22Rv1 (cell line): ENCODE data around the gene SLC25A21.
"Not testable (repeated sequence)": the region's sequence is repeated elsewhere in the genome, so short reads cannot be mapped to it uniquely, and the experiment has no call there.

ENCODE experiments used
- H3K27ac ChIP-seq: fragments of 450-650 bp; 2 replicates; pipeline ENCODE4 v1.5.1; 2017
- ZFX ChIP-seq: fragments of 450-650 bp; IDR thresholded peaks from 2 replicates; pipeline ENCODE4 v1.6.1; 2017; ENCODE audit warnings: antibody characterized with exemption, borderline replicate concordance
- TF ChIP-seq, protein P1 (sequence below): fragments of 450-650 bp; IDR thresholded peaks from 2 replicates; pipeline ENCODE4 v1.5.1; 2017; ENCODE audit warnings: mild to moderate bottlenecking

Gene SLC25A21

GRCh38 chr14:36818794-36819384 is 353.5 kb downstream of the SLC25A21 start:
- TF ChIP-seq ZFX = no peak
- TF ChIP-seq, protein P1, sequence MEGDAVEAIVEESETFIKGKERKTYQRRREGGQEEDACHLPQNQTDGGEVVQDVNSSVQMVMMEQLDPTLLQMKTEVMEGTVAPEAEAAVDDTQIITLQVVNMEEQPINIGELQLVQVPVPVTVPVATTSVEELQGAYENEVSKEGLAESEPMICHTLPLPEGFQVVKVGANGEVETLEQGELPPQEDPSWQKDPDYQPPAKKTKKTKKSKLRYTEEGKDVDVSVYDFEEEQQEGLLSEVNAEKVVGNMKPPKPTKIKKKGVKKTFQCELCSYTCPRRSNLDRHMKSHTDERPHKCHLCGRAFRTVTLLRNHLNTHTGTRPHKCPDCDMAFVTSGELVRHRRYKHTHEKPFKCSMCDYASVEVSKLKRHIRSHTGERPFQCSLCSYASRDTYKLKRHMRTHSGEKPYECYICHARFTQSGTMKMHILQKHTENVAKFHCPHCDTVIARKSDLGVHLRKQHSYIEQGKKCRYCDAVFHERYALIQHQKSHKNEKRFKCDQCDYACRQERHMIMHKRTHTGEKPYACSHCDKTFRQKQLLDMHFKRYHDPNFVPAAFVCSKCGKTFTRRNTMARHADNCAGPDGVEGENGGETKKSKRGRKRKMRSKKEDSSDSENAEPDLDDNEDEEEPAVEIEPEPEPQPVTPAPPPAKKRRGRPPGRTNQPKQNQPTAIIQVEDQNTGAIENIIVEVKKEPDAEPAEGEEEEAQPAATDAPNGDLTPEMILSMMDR = no peak
- no peak overlapping the region for H3K27ac ChIP-seq

- no peak for TF ChIP-seq ZFX
- TF ChIP-seq, protein P1 = no peak
- H3K27ac ChIP-seq = no peak overlapping the region
These were observed 354.2 kb downstream of the SLC25A21 start for GRCh38 chr14:36818246-36818645.

DNA sequence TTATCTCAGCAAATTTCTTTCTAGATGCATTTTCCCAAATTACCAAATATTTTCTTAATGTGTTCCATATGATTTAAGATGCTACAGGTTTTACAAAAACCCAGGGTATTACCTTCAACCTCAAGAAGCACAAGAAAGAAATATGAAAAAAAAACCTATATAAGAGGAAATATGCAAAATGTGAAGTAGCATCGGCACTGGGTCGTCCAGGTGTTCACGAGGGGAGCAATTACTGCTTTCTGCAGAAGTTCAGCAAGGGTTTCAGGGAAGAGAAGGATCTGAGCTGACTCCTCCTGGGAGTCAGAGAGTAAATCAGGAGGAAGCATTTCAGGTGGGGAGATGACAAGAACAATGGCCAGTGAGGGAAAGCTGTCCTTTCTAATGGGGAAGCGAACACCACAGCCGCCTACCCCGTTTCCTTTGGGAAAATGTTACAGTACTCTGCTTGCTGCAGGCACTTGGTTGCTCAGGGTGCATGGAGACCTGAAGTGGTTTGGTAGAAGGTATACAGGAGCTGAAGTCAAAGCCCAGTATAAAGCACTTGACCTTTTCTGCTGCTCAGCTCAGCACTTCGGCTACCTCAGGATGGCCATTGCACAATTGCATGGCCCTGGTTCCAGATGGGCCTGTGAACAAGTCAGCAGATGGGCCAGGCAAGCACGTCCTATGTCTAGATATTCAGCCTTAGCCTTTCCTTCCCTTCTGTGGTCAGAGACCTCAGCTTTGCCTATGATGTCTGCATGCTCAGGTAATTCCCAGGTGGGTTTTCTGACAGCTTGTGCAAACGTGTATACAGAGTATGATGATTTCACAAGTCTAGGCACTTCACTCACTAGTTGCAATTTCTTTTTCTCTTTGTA is 355.1 kb downstream of the SLC25A21 start:
- H3K27ac ChIP-seq = no peak overlapping the region
- TF ChIP-seq, protein P1 = no peak
- TF ChIP-seq ZFX = no peak

DNA sequence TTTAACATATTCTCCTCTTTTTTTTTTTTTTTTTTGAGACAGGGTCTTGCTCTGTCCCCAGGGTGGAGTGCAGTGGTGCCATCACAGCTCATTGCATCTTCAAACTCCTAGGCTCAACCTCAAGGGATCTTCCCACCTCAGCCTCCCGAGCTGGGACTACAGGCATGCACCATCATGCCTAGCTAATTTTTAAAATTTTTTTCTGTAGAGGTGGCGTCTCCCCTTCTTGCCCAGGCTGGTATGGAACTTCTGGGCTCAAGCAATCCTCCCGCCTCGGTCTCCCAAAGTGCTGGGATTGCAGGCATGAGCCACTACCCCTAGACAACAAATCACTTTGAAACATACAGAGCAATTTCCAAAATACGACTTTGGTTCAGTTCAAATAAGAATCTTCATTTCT is 355.9 kb downstream of the SLC25A21 start:
- no peak for TF ChIP-seq ZFX
- TF ChIP-seq, protein P1 = no peak
- H3K27ac ChIP-seq = no peak overlapping the region

- H3K27ac ChIP-seq = not testable (repeated sequence)
These were observed 357.6 kb downstream of the SLC25A21 start for GRCh38 chr14:36814783-36815182.

- TF ChIP-seq, protein P1 = no peak
- TF ChIP-seq ZFX = no peak
- no peak overlapping the region for H3K27ac ChIP-seq
These were observed 362.2 kb downstream of the SLC25A21 start for GRCh38 chr14:36810209-36810608.

GRCh38 chr14:36807727-36808126 is 364.7 kb downstream of the SLC25A21 start:
- H3K27ac ChIP-seq = no peak overlapping the region
- no peak for TF ChIP-seq ZFX
- TF ChIP-seq, protein P1 = no peak
